Fibroblast of gingiva (primary cell): ENCODE data around the gene COL20A1.

Experiments used
- DNase-seq: peaks from one replicate; pipeline ENCODE4 v3.0.0-alpha.2; 2011; ENCODE audit warnings: low read depth

Gene COL20A1

DNA sequence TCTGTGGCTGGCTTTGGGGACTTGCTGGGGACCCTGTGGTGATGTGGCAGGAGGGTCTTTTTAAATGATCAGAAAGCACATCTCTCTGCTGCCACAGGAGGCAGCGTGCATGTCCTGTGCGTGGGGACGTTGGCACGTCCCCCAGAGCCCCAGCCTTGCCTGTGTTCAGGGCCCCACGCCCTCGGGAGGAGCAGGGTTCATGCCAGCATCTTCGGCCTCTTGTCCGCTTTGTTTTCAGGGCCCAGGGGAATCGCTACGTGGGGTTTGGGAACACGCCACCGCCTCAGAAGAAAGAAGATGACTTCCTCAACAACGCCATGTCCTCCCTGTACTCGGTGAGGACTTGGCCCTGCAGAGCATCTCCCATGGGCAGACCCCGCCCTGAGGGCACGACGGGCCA, 14.3 kb upstream of the COL20A1 start:
- DNase-seq = no peak

DNA sequence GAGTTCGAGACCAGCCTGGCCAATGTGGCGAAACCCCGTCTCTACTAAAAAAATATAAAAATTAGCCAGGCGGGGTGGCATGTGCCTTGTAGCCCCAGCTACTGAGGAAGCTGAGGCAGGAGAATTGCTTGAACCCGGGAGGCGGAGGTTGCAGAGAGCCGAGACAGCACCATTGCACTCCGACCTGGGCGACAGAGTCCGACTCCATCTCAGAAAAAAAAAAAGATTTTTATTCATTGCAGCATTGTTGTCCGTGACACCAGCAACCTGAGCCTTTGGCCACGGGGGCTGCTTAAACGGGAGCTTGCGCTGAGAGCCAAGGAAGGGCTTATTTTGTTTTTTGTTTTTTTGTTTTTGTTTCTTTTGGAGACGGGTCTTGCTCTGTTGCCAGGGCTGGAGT, 13.1 kb upstream of the COL20A1 start:
- DNase-seq = no peak

DNA sequence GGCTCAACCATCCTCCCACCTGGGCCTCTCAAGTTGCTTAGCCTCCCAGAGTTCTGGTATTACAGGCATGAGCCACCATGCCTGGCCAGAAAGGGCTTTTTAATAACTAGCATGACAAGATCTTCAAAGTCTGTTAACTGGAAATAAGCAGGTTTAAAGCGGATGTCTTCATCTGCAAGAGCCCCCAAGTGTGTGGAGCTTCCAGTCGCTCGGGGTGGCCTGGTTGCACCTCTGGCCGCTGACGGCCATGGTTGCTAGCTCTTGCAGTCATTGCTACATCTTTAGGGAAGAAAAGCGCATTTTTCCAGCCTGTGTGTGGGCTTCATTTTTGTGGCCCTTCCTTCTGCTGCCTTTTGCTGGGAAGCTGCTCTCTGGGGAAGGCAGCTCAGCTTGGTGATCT, 12.6 kb upstream of the COL20A1 start:
- no peak for DNase-seq

DNA sequence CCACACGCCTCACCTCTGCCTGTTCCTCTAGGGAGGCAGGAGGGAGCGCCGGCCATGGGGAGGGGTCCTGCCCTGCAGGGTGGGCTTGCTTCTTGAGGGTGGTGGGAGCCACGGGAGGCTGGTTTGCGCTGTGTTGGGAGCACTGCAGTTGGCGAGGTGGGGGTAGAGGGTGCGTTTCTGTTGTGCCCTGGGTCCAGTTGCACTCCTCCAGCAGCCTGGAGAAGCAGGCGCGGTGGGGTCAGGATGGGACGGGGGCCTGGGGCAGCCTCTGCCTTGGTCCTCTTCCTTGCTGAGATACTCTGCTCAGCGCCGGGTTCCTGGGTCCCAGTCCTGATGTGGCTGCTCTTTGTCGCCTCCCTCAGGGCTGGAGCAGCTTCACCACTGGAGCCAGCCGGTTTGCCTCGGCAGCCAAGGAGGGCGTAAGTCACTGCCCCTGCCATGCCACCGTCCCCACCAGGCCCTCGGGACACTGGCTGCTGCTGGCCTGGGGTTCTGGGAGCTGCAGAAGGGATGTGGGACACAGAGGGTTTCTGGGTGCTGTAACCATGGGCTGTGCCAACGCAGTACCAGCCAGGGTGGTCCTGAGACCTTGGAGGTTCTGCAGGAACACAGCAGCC, 11.9 kb upstream of the COL20A1 start:
- no peak for DNase-seq

DNA sequence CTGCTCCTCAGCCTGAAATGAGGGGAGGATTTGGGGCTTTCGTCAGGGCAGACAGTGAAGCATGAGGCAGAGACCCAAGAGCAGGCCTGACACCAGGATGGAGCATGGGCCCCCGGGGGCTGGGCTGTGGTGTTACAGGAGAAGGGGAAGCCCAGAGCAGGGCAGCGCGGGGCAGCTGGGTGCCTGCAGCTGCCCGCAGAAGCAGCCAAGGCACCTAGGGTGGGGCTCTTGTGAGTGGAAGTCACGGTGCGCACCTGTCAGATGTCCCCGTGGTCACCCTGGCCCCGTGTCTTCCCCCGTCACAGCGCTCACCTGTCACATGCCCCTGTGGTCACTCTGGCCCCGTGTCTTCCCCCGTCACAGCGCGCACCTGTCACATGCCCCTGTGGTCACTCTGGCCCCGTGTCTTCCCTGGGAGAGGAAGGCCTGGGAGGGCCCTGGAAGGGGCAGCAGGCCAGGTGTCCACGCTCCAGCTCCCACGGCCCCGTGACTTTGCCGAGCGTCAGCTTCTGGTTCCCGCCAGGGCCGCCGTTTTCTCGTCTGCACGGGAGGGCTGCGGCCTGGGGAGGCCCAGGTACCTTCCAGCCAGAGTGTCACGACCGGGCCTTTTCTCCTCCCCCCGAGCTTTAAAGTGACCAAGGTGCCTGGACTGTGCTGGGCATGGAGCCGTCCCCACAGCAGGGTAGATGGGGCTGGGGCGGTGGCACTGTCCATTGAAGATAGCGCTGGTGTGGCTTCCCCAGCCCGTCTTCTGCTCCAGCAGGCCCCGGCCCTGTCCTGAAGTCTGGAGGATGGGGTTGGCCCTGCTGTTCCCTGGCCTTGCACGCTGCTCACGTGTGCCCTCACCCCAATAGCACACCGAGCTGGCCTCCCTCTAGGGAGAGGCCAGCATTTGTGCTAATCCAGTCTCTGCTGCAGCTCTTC, 11.0 kb upstream of the COL20A1 start:
- no peak for DNase-seq

DNA sequence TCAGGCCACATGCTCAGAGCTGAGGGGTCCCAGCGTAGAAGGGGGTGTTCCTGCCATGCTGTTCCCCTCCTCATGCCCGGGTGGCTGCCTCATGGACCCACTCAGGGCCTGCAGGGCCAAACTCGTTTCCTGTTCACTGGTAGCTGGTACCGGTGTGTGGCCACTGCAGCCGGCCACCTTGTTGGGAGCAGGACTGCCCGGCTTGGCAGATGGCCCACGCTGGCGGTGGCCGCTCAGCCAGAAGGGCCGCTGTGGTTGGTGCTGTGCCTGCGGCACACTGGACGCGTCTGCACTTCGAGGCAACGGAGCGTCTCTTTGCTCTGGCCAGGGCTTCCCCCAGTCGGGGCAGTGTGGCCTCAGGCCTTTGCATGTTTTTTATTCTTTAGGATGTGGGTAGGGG, 10.0 kb upstream of the COL20A1 start:
- DNase-seq = no peak

DNA sequence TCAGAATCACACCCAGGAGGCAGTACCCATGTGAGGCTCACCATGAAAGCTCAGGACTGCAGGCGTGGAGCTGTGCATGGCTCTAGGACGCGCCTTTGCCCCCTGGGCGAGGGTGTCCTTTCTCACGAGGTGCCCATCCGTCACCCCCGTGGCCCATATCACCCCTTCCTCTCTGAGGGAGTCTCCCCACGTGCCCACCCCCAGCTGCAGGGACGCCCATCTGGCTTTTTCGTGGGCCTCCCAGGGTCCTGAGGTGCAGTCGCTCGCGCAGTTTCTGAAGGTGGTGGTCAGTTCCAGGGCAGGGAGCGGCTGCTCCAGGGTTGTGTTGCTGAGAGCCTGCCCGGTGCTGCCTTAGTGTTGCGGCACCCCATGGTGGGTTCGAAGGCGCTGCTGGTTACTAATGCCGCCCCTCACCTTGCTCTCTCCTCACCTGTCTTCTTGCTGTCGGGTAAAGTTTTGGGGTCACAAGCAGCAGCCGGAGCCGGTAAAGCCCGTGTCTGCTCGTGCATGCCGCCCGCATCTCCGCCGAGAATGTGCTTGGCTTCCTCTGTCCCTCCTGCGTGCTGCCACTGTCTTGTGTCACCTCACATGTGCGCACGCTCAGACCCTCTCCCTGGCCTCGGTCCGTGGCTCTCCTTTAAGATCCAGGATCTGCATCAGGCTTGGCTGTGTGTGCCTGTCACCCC, 9.4 kb upstream of the COL20A1 start:
- DNase-seq = no peak

DNA sequence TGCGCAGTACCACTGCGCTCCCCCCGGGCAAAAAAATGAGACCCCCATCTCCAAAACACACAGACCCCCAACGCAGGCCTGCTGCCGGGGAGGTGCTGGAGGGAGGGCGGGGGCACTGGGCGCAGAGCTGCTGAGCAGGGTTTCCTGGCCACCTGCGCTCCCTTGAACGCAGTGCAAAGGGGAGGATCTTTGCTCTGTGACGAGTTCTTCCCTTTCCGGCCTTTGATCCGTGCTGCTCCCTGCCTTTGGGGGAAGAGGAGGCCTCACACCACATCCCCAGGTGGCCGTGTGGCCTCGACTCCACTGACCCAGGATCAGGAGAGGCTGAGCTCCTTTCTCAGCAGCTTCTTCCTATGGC, 8.9 kb upstream of the COL20A1 start:
- no peak for DNase-seq

DNA sequence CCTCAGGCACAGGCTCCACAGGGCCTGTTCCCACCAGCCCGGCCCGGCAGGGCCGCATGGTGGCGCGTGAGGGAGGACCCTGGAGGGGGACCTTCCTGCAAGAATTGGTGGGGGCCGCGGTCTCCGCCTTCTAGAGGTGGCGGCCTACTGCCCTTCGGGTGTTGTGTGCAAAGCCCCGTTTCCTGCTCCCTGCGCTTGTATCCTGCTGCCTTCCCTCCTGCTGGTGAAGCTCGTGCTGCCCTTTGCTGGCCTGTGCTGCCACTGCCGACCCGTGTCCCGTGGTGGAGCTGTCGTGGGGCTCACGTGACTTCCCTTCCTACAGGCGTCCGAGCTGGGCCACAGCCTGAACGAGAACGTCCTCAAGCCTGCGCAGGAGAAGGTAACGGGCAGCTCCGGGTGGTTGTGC, 8.4 kb upstream of the COL20A1 start:
- DNase-seq = no peak

DNA sequence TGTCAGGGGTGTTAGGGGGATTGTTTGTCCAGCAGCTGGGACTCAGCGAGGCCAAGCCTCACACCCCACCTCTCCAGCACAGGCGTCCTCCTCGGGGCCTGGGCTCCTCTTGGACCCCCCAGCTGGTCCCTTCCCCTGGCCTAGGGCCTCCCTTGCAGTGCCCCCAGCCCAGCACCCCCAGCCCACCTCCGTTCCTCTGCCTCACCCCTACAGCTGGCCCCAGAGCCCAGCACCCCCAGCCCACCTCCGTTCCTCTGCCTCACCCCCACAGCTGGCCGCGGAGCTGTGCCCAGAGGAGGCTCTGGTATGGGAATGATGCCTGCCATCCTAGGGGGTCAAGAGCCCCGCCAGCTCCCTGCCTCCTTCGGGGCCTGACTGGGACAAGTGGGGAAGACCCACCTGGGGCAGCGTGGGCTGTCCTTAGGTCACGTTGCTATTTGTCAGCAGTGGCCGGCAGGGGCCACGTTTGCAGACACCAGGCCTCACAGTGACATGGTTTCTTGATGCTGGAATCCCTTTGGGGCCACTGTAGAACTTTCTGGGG, 7.9 kb upstream of the COL20A1 start:
- no peak for DNase-seq

DNA sequence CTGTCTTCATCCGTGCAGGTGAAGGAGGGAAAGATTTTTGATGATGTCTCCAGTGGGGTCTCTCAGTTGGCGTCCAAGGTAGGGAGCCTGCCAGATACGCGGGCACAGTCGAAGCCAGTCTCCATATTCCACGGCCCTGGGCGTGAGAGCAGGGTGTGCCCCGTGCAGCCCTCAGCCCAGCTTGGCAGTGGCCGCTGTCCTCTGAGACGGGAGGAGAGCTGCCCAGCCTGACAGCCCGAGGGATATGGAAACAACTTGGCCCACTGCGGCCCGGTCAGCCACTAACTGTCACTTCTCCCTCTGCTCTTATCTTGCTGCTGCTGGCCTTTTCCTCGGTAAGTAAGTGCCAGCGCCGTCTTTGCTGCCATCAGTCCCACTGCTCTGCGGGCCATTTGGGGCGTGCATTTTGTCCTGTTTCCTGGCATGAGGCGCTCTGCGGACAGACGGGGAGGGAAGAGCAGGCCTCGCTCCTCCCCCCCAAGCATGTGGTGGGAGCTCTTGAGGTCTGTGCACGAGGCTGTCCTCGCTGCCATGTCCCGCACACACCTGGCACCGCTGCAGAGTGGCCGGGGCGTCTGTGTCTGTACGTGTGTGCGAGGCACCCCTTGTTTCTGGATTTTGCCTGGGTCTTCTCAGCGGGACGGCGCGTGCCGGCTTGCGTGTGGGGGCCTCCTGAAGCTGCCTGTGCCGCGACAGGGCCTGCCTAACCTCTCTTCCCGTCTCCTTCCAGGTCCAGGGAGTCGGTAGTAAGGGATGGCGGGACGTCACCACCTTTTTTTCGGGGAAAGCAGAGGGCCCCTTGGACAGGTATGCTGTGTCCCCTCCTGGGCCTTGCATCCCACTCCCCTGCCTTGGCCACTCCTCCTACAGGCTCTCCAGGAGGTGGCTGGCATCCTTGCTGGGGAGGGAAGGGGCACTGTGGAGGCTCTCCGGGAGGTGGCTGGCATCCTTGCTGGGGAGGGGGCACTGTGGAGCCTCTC, 7.1 kb upstream of the COL20A1 start:
- no peak for DNase-seq

DNA sequence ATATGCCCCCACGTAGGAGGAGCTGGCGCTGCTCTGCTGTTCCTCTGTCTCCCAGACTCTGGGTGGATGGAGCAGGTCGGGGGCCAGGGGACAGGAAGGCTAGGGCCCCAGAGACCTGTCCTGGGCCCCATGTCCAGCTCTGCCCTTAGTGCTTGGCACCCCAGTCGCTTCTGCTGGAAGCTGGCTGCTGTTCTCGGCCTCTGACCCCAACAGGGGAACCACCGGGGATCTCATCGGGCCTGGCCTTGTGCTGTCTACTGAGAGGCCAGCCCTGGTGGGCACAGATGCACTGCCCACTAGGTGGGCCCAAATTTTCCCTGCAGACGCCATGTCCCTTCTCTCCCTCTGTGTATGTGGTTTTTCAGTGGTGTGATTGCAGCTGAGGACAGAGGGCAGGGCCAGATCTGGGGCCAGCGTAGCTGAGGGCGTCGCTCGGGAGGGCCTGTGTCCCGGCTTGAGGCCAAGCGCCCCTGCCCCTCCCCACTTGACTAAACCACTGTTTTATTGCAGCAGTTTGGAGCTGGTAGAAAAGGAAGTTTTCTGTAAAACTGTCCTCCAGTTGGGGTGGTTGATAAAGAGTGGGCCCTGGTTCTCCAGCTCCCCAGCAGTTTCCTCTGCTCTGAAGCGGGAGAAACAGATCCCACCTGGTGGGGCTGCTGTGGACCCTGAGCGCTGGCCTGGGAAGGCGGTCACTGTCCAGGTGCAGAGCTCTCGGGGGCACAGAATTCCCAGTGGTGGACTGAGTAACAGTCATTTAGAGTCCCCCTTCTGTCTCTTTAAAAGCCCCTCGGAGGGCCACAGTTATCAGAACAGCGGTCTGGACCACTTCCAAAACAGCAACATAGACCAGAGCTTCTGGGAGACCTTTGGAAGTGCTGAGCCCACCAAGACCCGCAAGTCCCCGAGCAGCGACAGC, 5.9 kb upstream of the COL20A1 start:
- DNase-seq = no peak

DNA sequence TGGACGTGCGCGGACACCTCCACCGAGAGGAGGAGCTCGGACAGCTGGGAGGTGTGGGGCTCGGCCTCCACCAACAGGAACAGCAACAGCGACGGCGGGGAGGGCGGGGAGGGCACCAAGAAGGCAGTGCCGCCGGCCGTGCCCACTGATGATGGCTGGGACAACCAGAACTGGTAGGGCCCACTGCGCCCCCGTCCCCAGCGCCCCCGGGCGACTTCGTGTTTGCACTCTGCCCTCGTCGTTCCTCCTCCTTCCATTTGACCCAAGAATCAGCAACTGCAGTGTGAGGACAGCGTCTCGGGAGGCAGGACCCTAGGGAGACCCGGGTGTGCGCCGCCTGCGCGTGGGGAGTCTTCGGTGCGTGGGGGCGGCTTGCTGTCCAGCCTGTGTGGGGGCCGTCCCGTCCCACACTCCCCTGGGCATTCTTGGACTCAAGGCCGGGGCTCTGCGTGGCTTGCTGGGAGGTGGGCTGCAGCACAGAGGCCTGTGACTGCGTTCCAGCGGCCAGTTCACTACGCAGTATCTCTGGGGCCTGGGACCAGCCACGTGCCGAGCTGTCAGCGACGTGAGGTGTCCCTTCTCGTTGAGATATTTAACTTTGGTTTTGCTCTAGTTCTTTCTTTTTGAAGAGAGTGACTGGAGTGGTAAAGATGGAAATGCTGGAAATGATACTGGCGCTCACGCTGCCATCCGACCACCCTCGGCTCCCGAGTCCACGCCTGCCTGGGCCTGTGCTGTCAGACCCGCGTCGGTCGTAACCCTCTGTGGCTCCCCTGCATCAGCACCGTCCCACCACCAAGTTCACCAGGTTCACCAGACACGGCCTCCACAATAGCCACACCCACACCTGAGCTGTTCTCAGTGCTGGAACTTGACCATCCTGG, 5.0 kb upstream of the COL20A1 start:
- DNase-seq = no peak

DNA sequence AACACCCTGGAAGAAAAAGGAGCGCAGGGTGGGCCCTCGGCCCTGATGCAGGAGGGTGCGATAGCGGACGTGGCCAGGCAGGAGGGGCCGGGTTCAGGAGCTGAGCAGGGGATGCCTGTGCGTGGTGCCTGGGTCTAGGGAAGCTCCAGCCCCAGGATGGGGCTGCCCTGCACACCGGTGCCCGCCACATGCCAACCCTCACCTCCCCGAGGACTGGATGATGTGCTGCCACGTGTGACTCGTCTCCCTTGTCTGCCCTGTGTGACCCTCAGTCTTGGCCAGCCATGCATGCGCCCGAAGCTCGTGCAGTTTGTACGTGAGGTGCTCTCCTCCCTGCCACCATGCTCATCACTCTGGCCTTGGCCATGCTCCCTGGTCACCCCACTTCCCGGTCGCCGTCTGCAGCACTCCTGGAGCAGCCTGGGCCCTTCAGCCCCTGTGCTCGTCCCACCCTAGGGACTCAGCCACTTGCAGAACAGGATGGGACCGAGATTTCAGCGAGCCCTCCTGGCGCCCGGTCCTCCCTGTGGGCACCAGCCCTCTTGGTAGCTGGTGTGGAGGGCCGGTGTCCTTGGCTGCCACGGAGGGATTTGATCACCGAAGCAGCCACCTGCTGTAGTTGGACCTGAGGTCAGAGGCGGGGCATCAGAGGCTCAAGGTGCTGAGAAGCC, 4.3 kb upstream of the COL20A1 start:
- DNase-seq = no peak

DNA sequence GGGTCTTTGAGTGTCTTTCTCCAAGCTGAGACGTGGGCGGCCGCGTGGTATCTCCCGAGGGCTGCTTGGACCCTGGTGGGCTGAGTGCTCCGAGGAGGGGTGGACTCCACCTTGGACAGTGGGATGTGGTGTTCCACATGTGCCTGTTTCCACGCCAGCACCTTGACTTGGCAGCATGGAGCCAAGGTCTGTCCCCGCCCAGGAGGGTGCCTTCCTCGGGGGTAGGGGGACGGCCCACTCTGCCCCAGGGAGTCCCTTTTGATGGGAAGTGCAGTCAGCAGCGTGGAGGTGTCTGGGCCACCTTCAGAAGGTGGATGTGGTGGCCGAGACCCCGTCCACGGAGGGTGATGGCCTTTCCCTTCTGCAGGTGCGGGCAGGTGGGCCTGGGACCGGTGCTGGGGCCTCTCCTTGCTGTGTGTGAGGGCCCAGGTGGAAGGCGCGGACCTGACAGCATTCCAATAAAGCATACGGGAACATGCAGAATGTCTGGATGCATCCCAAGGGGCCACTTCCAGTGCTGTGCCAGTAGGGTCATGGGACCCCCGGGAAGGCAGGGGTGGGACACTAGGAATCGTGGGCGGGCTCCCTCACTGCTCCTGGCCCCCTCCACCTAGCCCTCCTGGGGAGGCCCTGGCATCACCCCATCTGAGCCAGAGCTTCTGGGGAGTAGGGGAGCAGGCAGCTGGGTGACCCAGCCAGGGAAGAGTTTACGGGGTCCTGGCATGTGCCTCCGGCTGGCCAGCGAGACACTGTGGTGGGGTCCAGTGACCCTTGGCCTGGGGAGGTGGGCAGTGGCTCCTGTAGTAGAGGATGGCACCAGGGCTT, 3.5 kb upstream of the COL20A1 start:
- DNase-seq = no peak

DNA sequence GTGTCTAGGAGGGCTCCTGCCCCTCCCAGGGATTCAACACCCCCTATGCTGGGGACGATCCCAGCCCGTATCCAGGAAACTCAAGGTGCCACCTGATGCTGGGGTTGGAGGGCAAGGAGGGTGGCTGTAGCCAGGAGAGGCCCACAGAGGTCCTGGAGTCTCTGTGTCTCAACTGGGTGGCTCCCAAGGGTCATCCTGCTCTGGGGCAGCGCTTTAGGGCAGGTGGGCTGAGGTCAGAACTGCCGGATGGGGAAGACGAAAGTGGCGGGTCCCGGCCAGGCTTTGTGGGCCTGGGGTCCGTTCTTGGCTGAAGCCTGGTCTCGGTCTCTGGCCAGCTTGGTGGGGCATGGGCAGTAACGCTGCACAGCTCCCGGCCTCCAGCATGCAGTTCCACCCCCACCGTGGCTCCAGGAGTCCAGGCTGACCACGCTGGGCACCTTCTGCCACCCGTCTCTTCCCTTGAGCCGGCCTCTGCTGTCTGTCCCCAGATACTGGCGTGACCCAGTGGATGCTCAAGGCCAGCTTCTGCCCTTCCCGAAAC, 2.8 kb upstream of the COL20A1 start:
- no peak for DNase-seq

DNA sequence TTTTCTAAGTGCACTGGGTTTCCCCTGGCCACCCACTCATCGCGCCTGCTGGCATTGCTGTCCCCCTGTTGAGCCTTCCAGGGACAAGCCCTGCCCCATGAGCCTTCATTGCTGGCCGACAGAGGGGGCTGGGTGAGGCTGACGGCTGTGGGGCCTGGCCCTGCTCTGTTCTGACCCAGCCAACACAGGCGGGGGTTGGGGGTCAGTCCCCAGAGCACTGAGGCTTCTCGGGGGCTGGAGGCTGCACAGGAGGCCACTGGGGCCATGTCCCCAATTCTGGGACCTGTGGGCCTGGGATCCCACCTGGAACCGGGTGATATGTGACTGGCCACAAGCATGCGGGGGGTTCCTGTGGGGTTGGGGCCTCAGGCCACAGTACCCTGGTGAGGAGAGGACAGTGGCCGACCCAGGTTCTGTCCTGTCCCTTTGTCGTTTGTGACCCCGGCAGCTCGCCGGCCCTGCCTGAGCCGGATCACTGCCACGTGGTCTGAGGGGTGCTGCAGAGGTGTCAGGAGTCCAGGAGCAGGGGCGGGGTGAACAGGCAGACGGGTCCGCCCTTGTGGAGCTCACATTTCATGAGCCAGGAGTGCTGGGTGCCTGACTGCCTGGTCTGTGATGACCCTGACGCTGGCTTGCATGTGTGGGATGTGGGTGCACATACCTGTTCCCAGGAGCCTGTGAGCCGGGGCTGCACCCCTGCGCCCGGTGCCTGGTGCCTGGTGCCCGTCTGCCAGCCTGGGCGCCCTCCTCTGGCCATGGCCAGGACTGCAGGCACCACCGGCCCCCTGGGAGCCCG, 2.1 kb upstream of the COL20A1 start:
- peak; percentile 16 for DNase-seq
